ENCODE data around the gene G3BP2.

DNA sequence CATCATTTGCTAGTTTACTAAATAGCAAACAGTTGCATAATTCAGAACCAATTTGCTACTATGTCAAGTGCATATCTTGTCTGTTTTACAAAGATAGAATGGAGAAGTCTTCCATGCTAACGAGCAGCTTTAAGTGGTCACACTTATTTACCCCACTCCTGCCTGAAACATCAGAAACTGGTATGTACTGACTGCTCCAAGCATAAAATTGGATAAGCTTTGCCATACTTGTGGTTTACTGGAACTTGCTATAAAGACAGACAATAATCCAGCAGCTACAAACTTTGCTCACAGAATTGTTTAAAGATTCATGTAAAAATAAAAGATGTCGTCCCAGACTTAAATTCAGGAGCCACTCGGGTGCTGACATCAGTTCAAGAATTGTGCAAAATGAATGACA, 29.6 kb downstream of the G3BP2 start:
- TF ChIP-seq, protein P1, sequence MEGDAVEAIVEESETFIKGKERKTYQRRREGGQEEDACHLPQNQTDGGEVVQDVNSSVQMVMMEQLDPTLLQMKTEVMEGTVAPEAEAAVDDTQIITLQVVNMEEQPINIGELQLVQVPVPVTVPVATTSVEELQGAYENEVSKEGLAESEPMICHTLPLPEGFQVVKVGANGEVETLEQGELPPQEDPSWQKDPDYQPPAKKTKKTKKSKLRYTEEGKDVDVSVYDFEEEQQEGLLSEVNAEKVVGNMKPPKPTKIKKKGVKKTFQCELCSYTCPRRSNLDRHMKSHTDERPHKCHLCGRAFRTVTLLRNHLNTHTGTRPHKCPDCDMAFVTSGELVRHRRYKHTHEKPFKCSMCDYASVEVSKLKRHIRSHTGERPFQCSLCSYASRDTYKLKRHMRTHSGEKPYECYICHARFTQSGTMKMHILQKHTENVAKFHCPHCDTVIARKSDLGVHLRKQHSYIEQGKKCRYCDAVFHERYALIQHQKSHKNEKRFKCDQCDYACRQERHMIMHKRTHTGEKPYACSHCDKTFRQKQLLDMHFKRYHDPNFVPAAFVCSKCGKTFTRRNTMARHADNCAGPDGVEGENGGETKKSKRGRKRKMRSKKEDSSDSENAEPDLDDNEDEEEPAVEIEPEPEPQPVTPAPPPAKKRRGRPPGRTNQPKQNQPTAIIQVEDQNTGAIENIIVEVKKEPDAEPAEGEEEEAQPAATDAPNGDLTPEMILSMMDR (conservative IDR thresholded peaks at IDR 0.05; ENCODE audit: low read length) = no peak
- no peak for TF ChIP-seq EZH2phosphoT487 (IDR thresholded peaks at IDR 0.05; ENCODE audit: borderline replicate concordance)
